ENCODE results near the gene ATG12.

The ATG12 gene

DNA sequence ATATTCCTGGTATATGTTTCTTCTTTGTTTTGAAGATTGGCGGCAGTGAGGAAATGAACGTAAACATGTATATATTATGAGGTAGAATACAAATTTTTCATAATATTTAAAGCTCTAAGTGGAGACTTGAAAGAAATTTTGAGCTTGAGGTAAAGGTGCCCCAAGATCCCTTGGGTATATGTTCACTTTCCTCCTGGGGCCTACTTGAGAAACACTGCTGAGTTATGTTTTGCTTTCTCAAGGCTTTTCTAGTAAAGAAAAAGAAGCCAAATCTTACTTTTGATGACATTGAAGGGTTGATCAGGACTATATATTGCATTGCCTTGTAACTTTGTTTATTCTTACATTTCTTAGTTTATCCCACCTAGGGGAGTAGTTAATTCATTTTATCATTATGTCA is 31.1 kb upstream of the ATG12 start:
- TF ChIP-seq CTCF (IDR thresholded peaks at IDR 0.05; ENCODE audit: low read depth, low read length, missing control alignments): no peak

DNA sequence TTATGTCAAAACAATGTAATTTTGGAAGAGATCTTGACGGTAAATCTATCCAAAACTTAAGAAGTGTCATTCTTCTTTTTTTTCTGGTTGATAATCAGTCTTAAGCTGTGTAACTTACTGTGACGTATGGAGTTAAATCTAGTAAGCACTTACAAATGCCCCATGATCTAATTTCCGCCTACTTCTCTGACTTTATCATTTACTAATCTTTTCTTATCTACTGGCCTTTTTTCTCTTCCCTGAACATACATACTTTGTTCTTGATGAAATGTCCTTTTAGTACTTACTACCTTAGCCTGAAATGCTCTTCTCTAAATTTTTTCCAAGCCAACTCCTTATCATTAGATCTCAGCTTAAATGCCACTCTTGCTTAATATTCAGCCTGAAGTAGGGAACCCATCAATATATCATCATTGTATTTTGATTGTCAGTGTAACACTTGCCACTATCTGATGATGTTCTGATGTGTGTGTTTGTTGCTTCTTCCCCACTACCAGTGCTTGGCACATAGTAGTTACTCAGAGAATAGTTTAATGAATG is 28.0 kb upstream of the ATG12 start:
- no peak for DNase-seq (ENCODE audit: extremely low read depth, low read depth)
- TF ChIP-seq CTCF (IDR thresholded peaks at IDR 0.05; ENCODE audit: low read depth, low read length, missing control alignments): no peak
- no peak overlapping the region for H3K4me3 ChIP-seq (replicated peaks; ENCODE audit: low read depth, low read length)

More for the DNA sequence above, 31.1 kb upstream of the ATG12 start:
- DNase-seq (ENCODE audit: extremely low read depth, low read depth): no peak
- H3K4me3 ChIP-seq (replicated peaks; ENCODE audit: low read depth, low read length): no peak overlapping the region

GRCh38 chr5:115859378-115859777 is 18.0 kb upstream of the ATG12 start:
- TF ChIP-seq CTCF (IDR thresholded peaks at IDR 0.05; ENCODE audit: low read depth, low read length, missing control alignments): no peak
- no peak overlapping the region for H3K4me3 ChIP-seq (replicated peaks; ENCODE audit: low read depth, low read length)
- DNase-seq (ENCODE audit: extremely low read depth, low read depth): no peak

- no peak for TF ChIP-seq CTCF (IDR thresholded peaks at IDR 0.05; ENCODE audit: low read depth, low read length, missing control alignments)
- H3K4me3 ChIP-seq (replicated peaks; ENCODE audit: low read depth, low read length): no peak overlapping the region
- DNase-seq (ENCODE audit: extremely low read depth, low read depth): no peak
Measured at GRCh38 chr5:115858396-115858795, 17.0 kb upstream of the ATG12 start.

GRCh38 chr5:115857626-115858349 is 16.4 kb upstream of the ATG12 start:
- DNase-seq (ENCODE audit: extremely low read depth, low read depth): no peak
- H3K4me3 ChIP-seq (replicated peaks; ENCODE audit: low read depth, low read length): no peak overlapping the region
- no peak for TF ChIP-seq CTCF (IDR thresholded peaks at IDR 0.05; ENCODE audit: low read depth, low read length, missing control alignments)

DNA sequence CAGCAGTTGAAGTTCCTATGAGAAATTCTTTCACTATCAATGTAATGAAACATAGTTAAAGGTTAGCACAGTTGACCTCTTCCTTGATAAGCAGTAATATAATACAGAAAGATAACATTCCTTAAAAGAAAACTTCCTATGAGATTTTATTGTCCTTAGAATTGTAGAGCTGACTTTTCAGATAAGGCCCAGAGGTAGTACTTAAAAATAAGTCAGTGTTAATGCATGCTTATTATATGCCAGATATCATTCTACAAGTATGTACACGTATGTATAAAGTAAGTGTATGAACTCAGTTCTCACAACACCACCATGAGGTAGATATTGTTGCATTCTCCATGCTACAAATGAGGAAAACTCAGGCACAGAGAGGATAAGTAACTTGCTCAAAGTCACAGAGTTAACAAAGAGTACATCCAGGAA is 15.7 kb upstream of the ATG12 start:
- no peak for DNase-seq (ENCODE audit: extremely low read depth, low read depth)
- no peak for TF ChIP-seq CTCF (IDR thresholded peaks at IDR 0.05; ENCODE audit: low read depth, low read length, missing control alignments)
- H3K4me3 ChIP-seq (replicated peaks; ENCODE audit: low read depth, low read length): no peak overlapping the region

All from HFF-Myc (cell line).